HCT116 (cell line): ENCODE measurements around the gene LAMA1. TPM values are rescaled to one million over a fixed set of nuclear protein-coding genes. Genes with fewer than 3 reads are reported as not detected.

ENCODE experiments used
- ATAC-seq: fragments of 200-7000 bp; cut with Tn5 transposase; 2 replicates; pipeline ENCODE4 v1.9.1; 2020; ENCODE audit warnings: mild to moderate bottlenecking, moderate library complexity
- BruUV-seq: library from RNA; stranded (reverse); fragments of 400-500 nt; replicated peaks from 2 replicates; lab custom pipeline; 2021; lab: Mats Ljungman, UMichigan
- CTCF ChIA-PET: fragments of 300-600 bp; sonication (Branson Sonifier 250); formaldehyde crosslinking; loops from one replicate; lab custom pipeline; 2021; ENCODE audit warnings: antibody characterized with exemption; lab: Charles Lee
- POLR2A ChIA-PET: fragments of 300-600, 350-600 bp; sonication (Branson Sonifier 250); formaldehyde crosslinking; loops from one replicate; lab custom pipeline; 2021; ENCODE audit warnings: antibody characterized with exemption; lab: Charles Lee
- RAD21 ChIA-PET, 2 experiments: fragments of 300-600 bp; sonication (Branson Sonifier 250); formaldehyde crosslinking; loops; one replicate each; lab custom pipeline; 2023; ENCODE audit warnings: low total read pairs in 2 of 2; ENCODE audit not compliant: uncharacterized antibody in 2 of 2, unreplicated experiment in 2 of 2, low non-redundant PET in 1 of 2; lab: Charles Lee
- DNase-seq: peaks from one replicate; pipeline ENCODE4 v3.0.0-alpha.2; 2010; ENCODE audit warnings: low read depth, low spot score
- H2AFZ ChIP-seq: fragments of 200-600 bp; shearing (Covaris generic), sonication (generic); 2 replicates; pipeline ENCODE4 v1.6.1; 2017; ENCODE audit warnings: low read depth, mixed run types, mixed read lengths, antibody characterized with exemption, low read length; ENCODE audit not compliant: poor library complexity, severe bottlenecking
- H3K27ac ChIP-seq: 2 replicates; pipeline ENCODE4 v1.5.1; 2012; ENCODE audit warnings: low read depth, low read length
- H3K27me3 ChIP-seq: fragments of 200-600 bp; sonication (generic); 2 replicates; pipeline ENCODE4 v1.6.1; 2016; ENCODE audit warnings: mixed run types, low read length, mixed read lengths; ENCODE audit not compliant: insufficient read depth
- H3K36me3 ChIP-seq, 2 experiments: fragments of 200-500 bp in 1 of 2; fragments of 200-600 bp in 1 of 2; sonication (Bioruptor generic) in 1 of 2; sonication (generic) in 1 of 2; 2 replicates each; pipeline versions ENCODE4 v1.5.1 to v1.6.1; 2014 to 2016; ENCODE audit warnings: low read length in 2 of 2, inconsistent platforms in 1 of 2, mixed read lengths in 1 of 2, mixed run types in 1 of 2; ENCODE audit not compliant: insufficient read depth in 2 of 2, control insufficient read depth in 1 of 2
- H3K4me1 ChIP-seq, 2 experiments: fragments of 200-600 bp in 1 of 2; sonication (generic) in 1 of 2; 2 replicates each; pipeline versions ENCODE4 v1.5.1 to v1.6.1; 2012 to 2017; ENCODE audit warnings: low read length in 2 of 2, inconsistent platforms in 1 of 2, mild to moderate bottlenecking in 1 of 2, mixed read lengths in 1 of 2, mixed run types in 1 of 2, moderate library complexity in 1 of 2; ENCODE audit not compliant: insufficient read depth in 2 of 2, control insufficient read depth in 1 of 2
- H3K4me2 ChIP-seq: fragments of 200-600 bp; sonication (generic); 2 replicates; pipeline ENCODE4 v1.6.1; 2017; ENCODE audit warnings: mixed run types, low read length, mixed read lengths
- H3K4me3 ChIP-seq, 2 experiments: fragments of 200-600 bp in 1 of 2; sonication (generic) in 1 of 2; replicated peaks in 1 of 2; 2 replicates each; pipeline ENCODE4 v1.5.1; 2011 to 2016; ENCODE audit warnings: low read length in 2 of 2, control low read depth in 1 of 2, low read depth in 1 of 2, mild to moderate bottlenecking in 1 of 2, mixed read lengths in 1 of 2, mixed run types in 1 of 2
- H3K79me2 ChIP-seq: fragments of 200-600 bp; sonication (generic); 2 replicates; pipeline ENCODE4 v1.6.1; 2017; ENCODE audit warnings: mild to moderate bottlenecking, mixed run types, low read length, moderate library complexity, mixed read lengths; ENCODE audit not compliant: insufficient read depth
- H3K9ac ChIP-seq: fragments of 200-600 bp; sonication (generic); 2 replicates; pipeline ENCODE4 v1.6.1; 2016; ENCODE audit warnings: low read length, mixed read lengths
- H3K9me2 ChIP-seq: fragments of 200-600 bp; sonication (generic), shearing (Covaris generic); 2 replicates; pipeline ENCODE4 v1.6.1; 2017; ENCODE audit warnings: mixed run types, mild to moderate bottlenecking, moderate library complexity; ENCODE audit not compliant: insufficient read depth
- H3K9me3 ChIP-seq, 2 experiments: fragments of 200-500 bp in 1 of 2; fragments of 200-600 bp in 1 of 2; sonication (Bioruptor generic) in 1 of 2; sonication (generic) in 1 of 2; 2 replicates each; pipeline ENCODE4 v1.6.1; 2014 to 2017; ENCODE audit warnings: low read length in 2 of 2, mixed read lengths in 2 of 2, inconsistent platforms in 1 of 2, low read depth in 1 of 2, mild to moderate bottlenecking in 1 of 2, mixed run types in 1 of 2, moderate library complexity in 1 of 2; ENCODE audit not compliant: control insufficient read depth in 1 of 2, insufficient read depth in 1 of 2
- H4K20me1 ChIP-seq: fragments of 200-600 bp; sonication (generic), shearing (Covaris generic); 2 replicates; pipeline ENCODE4 v1.6.1; 2017; ENCODE audit warnings: mixed run types, mild to moderate bottlenecking, moderate library complexity; ENCODE audit not compliant: insufficient read depth
- CBX3 ChIP-seq: IDR thresholded peaks from 2 replicates; pipeline ENCODE4 v1.6.1; 2012; ENCODE audit warnings: low read depth
- CEBPB ChIP-seq: IDR thresholded peaks from 2 replicates; pipeline ENCODE4 v1.6.1; 2012; ENCODE audit warnings: low read depth
- EGR1 ChIP-seq: IDR thresholded peaks from 2 replicates; pipeline ENCODE4 v1.6.1; 2012; ENCODE audit warnings: low read depth
- POLR2A ChIP-seq: IDR thresholded peaks from 2 replicates; pipeline ENCODE4 v1.7.0; 2011; ENCODE audit warnings: borderline replicate concordance; ENCODE audit not compliant: insufficient read depth, insufficient read length; ENCODE audit errors: extremely low read depth
- SIN3A ChIP-seq: IDR thresholded peaks from 2 replicates; pipeline ENCODE4 v1.6.1; 2012; ENCODE audit warnings: low read depth
- TCF7L2 ChIP-seq: IDR thresholded peaks from 2 replicates; pipeline ENCODE4 v1.7.0; 2011; ENCODE audit warnings: borderline replicate concordance, inconsistent platforms; ENCODE audit not compliant: insufficient read depth, insufficient read length; ENCODE audit errors: extremely low read depth
- YY1 ChIP-seq: IDR thresholded peaks from 2 replicates; pipeline ENCODE4 v1.6.1; 2011; ENCODE audit warnings: low read length, low read depth, moderate library complexity, mild to moderate bottlenecking; ENCODE audit not compliant: insufficient replicate concordance; ENCODE audit errors: extremely low read depth
- intact Hi-C: fragments of 100-400 bp; cut with micrococcal nuclease; formaldehyde crosslinking; loops from 2 replicates; pipeline ENCODE4 v1.10.0; 2022
- total RNA-seq: library from RNA; stranded (reverse); gene quantifications from one replicate; pipeline ENCODE4 v1.2.1, GENCODE V29; 2021; ENCODE audit not compliant: unreplicated experiment
- TF ChIP-seq, protein P1 (sequence below), 3 experiments: fragments of 200-600 bp in 1 of 3; sonication (generic) in 1 of 3; IDR thresholded peaks in 2 of 3; conservative IDR thresholded peaks in 1 of 3; 2 replicates each; pipeline ENCODE4 v1.5.1; 2012 to 2017; ENCODE audit warnings: low read depth in 2 of 3, low read length in 2 of 3, antibody characterized with exemption in 1 of 3, borderline replicate concordance in 1 of 3, control low read depth in 1 of 3, mild to moderate bottlenecking in 1 of 3, mixed read lengths in 1 of 3, mixed run types in 1 of 3, moderate library complexity in 1 of 3; ENCODE audit not compliant: insufficient read depth in 1 of 3
- TF ChIP-seq, protein P2 (sequence below): IDR thresholded peaks from 2 replicates; pipeline ENCODE4 v1.6.1; 2011; ENCODE audit warnings: mild to moderate bottlenecking, low read length, moderate library complexity; ENCODE audit not compliant: insufficient replicate concordance; ENCODE audit errors: extremely low read depth

Gene LAMA1
- total RNA-seq, 1 experiment from 2014 or later: 0.05 TPM

DNA sequence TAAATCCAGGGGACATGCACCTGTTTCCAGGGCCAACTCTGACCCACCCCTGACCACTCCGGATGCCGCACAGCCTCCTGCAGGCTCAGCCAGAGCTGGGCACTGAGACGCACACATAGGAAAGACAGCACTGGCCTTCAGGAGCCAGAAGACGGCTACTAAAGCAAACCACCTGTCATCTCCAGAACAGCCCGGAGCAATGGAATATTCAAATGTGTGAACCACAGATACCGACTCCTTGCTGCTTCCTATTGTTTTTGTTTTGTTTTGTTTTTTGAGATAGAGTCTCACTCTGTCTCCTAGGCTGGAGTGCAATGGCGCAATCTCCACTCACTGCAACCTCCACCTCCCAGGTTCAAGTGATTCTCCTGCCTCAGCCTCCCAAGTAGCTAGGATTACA is 94.0 kb downstream of the LAMA1 start:
- DNase-seq (no peak), ATAC-seq (no peak)
- ChIA-PET RAD21 (no interaction called here), POLR2A (no interaction called here), CTCF (interaction anchor here (1.5 kb wide), 1 partner anchor 153 kb away, joined by 4 read pairs; no protein-coding TSS in a partner anchor)
- Histone ChIP-seq H3K9ac (no peak overlapping the region), H3K27me3 (no peaks in the 10 kb centered on the region), H3K79me2 (no peaks in the 10 kb centered on the region), H4K20me1 (no peaks in the 10 kb centered on the region), H3K9me3 (peaks cover 0 to 18% of the 10 kb centered on the region in 2 experiments; a peak in 2 of 4 replicates), H3K4me1 (no peaks in the 10 kb centered on the region), H3K36me3 (no peaks in the 10 kb centered on the region), H3K4me2 (no peak overlapping the region), H2AFZ (no peak overlapping the region), H3K9me2 (no peaks in the 10 kb centered on the region), H3K4me3 (no peak overlapping the region), H3K27ac (no peak overlapping the region)
- intact Hi-C loops: no loop called here
- TF ChIP-seq EGR1 (no peak), SIN3A (no peak), TCF7L2 (no peak), CBX3 (no peak), YY1 (no peak), CEBPB (no peak), POLR2A (no peak)
- TF ChIP-seq, protein P1, sequence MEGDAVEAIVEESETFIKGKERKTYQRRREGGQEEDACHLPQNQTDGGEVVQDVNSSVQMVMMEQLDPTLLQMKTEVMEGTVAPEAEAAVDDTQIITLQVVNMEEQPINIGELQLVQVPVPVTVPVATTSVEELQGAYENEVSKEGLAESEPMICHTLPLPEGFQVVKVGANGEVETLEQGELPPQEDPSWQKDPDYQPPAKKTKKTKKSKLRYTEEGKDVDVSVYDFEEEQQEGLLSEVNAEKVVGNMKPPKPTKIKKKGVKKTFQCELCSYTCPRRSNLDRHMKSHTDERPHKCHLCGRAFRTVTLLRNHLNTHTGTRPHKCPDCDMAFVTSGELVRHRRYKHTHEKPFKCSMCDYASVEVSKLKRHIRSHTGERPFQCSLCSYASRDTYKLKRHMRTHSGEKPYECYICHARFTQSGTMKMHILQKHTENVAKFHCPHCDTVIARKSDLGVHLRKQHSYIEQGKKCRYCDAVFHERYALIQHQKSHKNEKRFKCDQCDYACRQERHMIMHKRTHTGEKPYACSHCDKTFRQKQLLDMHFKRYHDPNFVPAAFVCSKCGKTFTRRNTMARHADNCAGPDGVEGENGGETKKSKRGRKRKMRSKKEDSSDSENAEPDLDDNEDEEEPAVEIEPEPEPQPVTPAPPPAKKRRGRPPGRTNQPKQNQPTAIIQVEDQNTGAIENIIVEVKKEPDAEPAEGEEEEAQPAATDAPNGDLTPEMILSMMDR (IDR thresholded peaks at IDR 0.05 in 2 of 3, conservative IDR thresholded peaks at IDR 0.05 in 1 of 3; ENCODE audit: borderline replicate concordance in 1 of 3, insufficient read depth in 1 of 3, low read depth in 2 of 3, low read length in 2 of 3): no peak
- TF ChIP-seq, protein P2, sequence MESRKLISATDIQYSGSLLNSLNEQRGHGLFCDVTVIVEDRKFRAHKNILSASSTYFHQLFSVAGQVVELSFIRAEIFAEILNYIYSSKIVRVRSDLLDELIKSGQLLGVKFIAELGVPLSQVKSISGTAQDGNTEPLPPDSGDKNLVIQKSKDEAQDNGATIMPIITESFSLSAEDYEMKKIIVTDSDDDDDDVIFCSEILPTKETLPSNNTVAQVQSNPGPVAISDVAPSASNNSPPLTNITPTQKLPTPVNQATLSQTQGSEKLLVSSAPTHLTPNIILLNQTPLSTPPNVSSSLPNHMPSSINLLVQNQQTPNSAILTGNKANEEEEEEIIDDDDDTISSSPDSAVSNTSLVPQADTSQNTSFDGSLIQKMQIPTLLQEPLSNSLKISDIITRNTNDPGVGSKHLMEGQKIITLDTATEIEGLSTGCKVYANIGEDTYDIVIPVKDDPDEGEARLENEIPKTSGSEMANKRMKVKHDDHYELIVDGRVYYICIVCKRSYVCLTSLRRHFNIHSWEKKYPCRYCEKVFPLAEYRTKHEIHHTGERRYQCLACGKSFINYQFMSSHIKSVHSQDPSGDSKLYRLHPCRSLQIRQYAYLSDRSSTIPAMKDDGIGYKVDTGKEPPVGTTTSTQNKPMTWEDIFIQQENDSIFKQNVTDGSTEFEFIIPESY: no peak
- BruUV-seq: no TSS peak
